Activated CD4-positive, alpha-beta T cell treated with anti-CD3 and anti-CD28 coated beads, Interleukin-2, amount 50 U/mL, for 48 hours (primary cell): Measurements from ENCODE around the gene MAGED1.
"Not testable (repeated sequence)": the region's sequence is repeated elsewhere in the genome, so short reads cannot be mapped to it uniquely, and the experiment has no call there.

ENCODE experiments used
- DNase-seq, 2 experiments: peaks; one replicate each; pipeline ENCODE4 v3.0.0-alpha.2; 2020

The MAGED1 gene

GRCh38 chrX:51896626-51897025 is 3.2 kb downstream of the MAGED1 start:
- no peak for DNase-seq

- no peak for DNase-seq
Observed at GRCh38 chrX:51899741-51900140, 6.3 kb downstream of the MAGED1 start.

GRCh38 chrX:51902510-51903050 is 9.2 kb downstream of the MAGED1 start:
- DNase-seq, result no peak

GRCh38 chrX:51905152-51905551 is 11.7 kb downstream of the MAGED1 start:
- DNase-seq, result not testable (repeated sequence)

GRCh38 chrX:51905711-51906110 is 12.3 kb downstream of the MAGED1 start:
- no peak for DNase-seq

- DNase-seq, result no peak
Observed at GRCh38 chrX:51917604-51918003, 24.2 kb downstream of the MAGED1 start.

- no peak for DNase-seq
Observed at GRCh38 chrX:51922561-51922960, 29.1 kb downstream of the MAGED1 start.

- DNase-seq, result no peak
Observed at GRCh38 chrX:51931566-51932150, 38.2 kb downstream of the MAGED1 start.
